ENCODE measurements around the gene NUMA1. TPM values are rescaled to one million over a fixed set of nuclear protein-coding genes. Genes with fewer than 3 reads are reported as not detected.

The NUMA1 gene
- total RNA-seq, 1 donor from 2014 or later = 112 TPM

- no peaks in the 10 kb centered on the region for H3K27me3 Mint-ChIP-seq (ENCODE audit: low read depth)
- H3K4me1 Mint-ChIP-seq (ENCODE audit: low read depth) = no peaks in the 10 kb centered on the region
- no peak for TF ChIP-seq CTCF (IDR thresholded peaks at IDR 0.05)
- no peak for DNase-seq (ENCODE audit: low spot score)
- H3K27ac Mint-ChIP-seq (ENCODE audit: unreplicated experiment) = no peak overlapping the region
- H3K9me3 Mint-ChIP-seq (ENCODE audit: low read depth) = no peaks in the 10 kb centered on the region
- H3K4me3 Mint-ChIP-seq (ENCODE audit: unreplicated experiment) = no peak overlapping the region
- H3K36me3 Mint-ChIP-seq (ENCODE audit: low read depth) = no peaks in the 10 kb centered on the region
Measured at GRCh38 chr11:72048766-72049460, 31.4 kb downstream of the NUMA1 start.

GRCh38 chr11:72045849-72046248 lies 34.5 kb downstream of the NUMA1 start:
- H3K27ac Mint-ChIP-seq (ENCODE audit: unreplicated experiment) = no peak overlapping the region
- H3K36me3 Mint-ChIP-seq (ENCODE audit: low read depth) = no peaks in the 10 kb centered on the region
- peaks cover 20% of the 10 kb centered on the region for H3K4me1 Mint-ChIP-seq (ENCODE audit: low read depth)
- H3K4me3 Mint-ChIP-seq (ENCODE audit: unreplicated experiment) = no peak overlapping the region
- no peaks in the 10 kb centered on the region for H3K9me3 Mint-ChIP-seq (ENCODE audit: low read depth)
- no peak for DNase-seq (ENCODE audit: low spot score)
- no peaks in the 10 kb centered on the region for H3K27me3 Mint-ChIP-seq (ENCODE audit: low read depth)
- TF ChIP-seq CTCF (IDR thresholded peaks at IDR 0.05) = no peak

- DNase-seq (ENCODE audit: low spot score) = no peak
- H3K36me3 Mint-ChIP-seq (ENCODE audit: low read depth) = no peaks in the 10 kb centered on the region
- no peak overlapping the region for H3K27ac Mint-ChIP-seq (ENCODE audit: unreplicated experiment)
- no peak overlapping the region for H3K4me3 Mint-ChIP-seq (ENCODE audit: unreplicated experiment)
- no peaks in the 10 kb centered on the region for H3K9me3 Mint-ChIP-seq (ENCODE audit: low read depth)
- H3K4me1 Mint-ChIP-seq (ENCODE audit: low read depth) = peaks cover 20% of the 10 kb centered on the region
- H3K27me3 Mint-ChIP-seq (ENCODE audit: low read depth) = no peaks in the 10 kb centered on the region
- TF ChIP-seq CTCF (IDR thresholded peaks at IDR 0.05) = no peak
Measured at GRCh38 chr11:72042064-72042745, 38.1 kb downstream of the NUMA1 start.

GRCh38 chr11:72041364-72042063 lies 38.8 kb downstream of the NUMA1 start:
- no peak for DNase-seq (ENCODE audit: low spot score)

More at GRCh38 chr11:72041364-72042063, 38.8 kb downstream of the NUMA1 start:
- H3K4me1 Mint-ChIP-seq (ENCODE audit: low read depth) = peaks cover 27% of the 10 kb centered on the region
- H3K4me3 Mint-ChIP-seq (ENCODE audit: unreplicated experiment) = no peak overlapping the region
- no peaks in the 10 kb centered on the region for H3K9me3 Mint-ChIP-seq (ENCODE audit: low read depth)
- TF ChIP-seq CTCF (IDR thresholded peaks at IDR 0.05) = no peak
- no peaks in the 10 kb centered on the region for H3K27me3 Mint-ChIP-seq (ENCODE audit: low read depth)
- no peaks in the 10 kb centered on the region for H3K36me3 Mint-ChIP-seq (ENCODE audit: low read depth)
- no peak overlapping the region for H3K27ac Mint-ChIP-seq (ENCODE audit: unreplicated experiment)
